ENCODE results near the gene DCDC1.

The DCDC1 gene

DNA sequence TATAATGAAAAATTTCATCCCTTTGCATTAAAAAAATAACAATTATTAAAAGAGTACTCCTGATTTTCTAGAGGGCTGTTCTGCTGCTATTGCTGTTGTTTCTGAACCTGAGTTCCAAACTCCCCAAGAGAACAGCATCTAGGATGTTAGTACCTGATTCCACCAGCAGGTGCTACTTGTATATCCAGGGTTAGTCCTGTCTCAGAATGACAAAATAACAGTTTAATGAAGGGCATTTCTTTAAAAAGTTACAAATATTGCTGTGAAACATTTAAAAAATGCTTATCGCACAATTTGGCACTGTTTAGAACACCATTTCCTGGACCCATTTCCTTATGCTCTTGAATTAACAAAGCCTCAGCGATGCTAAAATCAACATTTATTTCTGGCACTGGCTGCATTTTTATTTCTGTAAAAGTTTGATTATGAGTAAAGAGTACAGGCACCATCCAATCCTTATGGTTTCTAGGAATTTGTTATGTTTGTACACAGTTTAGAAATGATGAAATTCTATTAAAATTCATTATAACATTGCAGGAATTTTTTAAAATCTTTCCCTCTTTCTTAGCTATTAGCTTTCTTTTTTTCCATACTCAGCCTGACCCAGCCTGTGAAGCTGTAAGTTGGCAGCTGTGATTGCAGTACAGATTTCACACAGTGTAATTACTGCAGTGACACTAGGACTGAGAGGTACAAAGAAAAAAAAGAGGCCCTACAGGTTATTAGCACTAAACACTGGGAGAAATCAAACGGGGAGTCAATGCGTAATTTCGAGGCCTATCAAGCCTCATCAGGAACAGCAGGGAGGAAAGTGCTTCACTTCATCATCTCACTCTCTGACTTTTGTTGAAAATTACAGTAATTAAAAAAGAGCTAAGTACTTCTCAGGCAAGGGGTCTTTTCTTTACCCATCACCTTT, 208.8 kb downstream of the DCDC1 start:
- Mint-ChIP-seq H3K36me3 (ENCODE audit: insufficient read depth) (no peaks in the 10 kb centered on the region), H3K4me3 (no peak overlapping the region), H3K9me3 (no peaks in the 10 kb centered on the region), H3K27ac (ENCODE audit: low read depth) (no peak overlapping the region), H3K27me3 (no peaks in the 10 kb centered on the region), H3K4me1 (no peaks in the 10 kb centered on the region)
- no peak for DNase-seq (ENCODE audit: low spot score in 2 of 2)
- ATAC-seq (replicated peaks; ENCODE audit: extremely low read depth, poor library complexity, severe bottlenecking), result no peak

DNA sequence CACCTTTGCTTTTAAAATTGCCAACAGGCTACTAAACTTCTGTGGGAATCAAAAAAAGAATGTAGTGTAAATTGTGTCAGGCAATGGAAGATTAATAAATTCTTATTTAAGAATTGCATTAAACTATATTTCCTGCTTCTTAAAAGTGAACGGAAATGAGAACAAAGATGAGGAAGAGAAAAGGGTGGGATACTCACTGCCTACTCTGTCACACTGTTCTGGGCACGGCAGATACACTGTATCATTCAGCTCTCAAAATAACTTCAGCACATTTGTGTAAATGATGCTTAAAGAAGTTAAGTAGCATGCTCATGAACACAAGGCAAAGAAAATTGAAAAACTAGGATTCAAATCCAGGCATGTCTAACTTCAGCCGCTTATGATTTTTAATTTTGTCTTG, 218.7 kb downstream of the DCDC1 start:
- no peaks in the 10 kb centered on the region for H3K27me3 Mint-ChIP-seq

DNA sequence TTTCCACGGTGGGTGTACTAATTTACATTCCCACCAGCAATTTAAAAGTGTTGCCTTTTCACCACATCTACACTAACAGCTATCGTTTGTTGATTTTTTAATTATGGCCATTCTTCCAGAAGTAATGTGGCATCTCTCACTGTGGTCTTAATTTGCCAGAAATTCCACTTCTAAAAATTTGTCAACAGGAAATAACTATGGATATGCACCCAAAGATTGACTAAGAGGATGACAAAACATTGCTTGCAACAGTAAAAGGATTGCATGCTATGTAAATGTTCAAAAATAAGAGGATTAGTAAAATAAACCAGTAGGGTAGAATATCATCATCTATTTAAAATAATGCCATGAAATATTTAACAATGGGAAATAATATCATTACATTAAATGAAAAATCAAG, 219.5 kb downstream of the DCDC1 start:
- no peak for DNase-seq (ENCODE audit: low spot score in 2 of 2)

More for the DNA sequence above, 218.7 kb downstream of the DCDC1 start:
- no peak for DNase-seq (ENCODE audit: low spot score in 2 of 2)
- Mint-ChIP-seq H3K9me3 (peaks cover 11% of the 10 kb centered on the region), H3K4me3 (no peak overlapping the region), H3K36me3 (ENCODE audit: insufficient read depth) (no peaks in the 10 kb centered on the region), H3K27ac (ENCODE audit: low read depth) (no peak overlapping the region), H3K4me1 (no peaks in the 10 kb centered on the region)
- no peak for ATAC-seq (replicated peaks; ENCODE audit: extremely low read depth, poor library complexity, severe bottlenecking)

DNA sequence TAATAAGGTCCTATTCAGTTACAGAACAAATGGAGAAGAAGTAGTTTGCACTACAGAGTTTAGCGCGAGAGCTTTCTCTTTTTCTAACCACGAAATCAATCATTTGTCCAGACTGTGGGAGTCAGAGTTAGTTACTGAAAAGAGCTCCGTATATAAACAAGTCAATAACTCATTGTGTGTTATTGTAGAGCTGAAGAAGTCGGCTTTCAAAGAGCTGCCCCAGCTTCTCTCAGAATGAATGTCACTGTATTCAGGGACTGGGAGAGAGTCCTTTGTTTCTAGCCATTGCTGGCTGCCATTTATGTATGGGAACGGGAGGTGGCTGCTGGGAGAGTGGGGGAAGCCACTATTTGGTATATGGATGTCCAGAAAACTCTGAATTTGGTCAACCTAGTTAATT, 227.8 kb downstream of the DCDC1 start:
- no peaks in the 10 kb centered on the region for H3K27me3 Mint-ChIP-seq
- H3K9me3 Mint-ChIP-seq, result no peaks in the 10 kb centered on the region
- H3K4me3 Mint-ChIP-seq, result no peak overlapping the region
- no peaks in the 10 kb centered on the region for H3K36me3 Mint-ChIP-seq (ENCODE audit: insufficient read depth)
- H3K4me1 Mint-ChIP-seq, result no peaks in the 10 kb centered on the region
- no peak for DNase-seq (ENCODE audit: low spot score in 2 of 2)
- H3K27ac Mint-ChIP-seq (ENCODE audit: low read depth), result no peak overlapping the region
- no peak for ATAC-seq (replicated peaks; ENCODE audit: extremely low read depth, poor library complexity, severe bottlenecking)

More for the DNA sequence above, 219.5 kb downstream of the DCDC1 start:
- Mint-ChIP-seq H3K4me3 (no peak overlapping the region), H3K27ac (ENCODE audit: low read depth) (no peak overlapping the region), H3K36me3 (ENCODE audit: insufficient read depth) (no peaks in the 10 kb centered on the region), H3K27me3 (no peaks in the 10 kb centered on the region), H3K9me3 (peaks cover 7% of the 10 kb centered on the region), H3K4me1 (no peaks in the 10 kb centered on the region)
- ATAC-seq (replicated peaks; ENCODE audit: extremely low read depth, poor library complexity, severe bottlenecking), result no peak

DNA sequence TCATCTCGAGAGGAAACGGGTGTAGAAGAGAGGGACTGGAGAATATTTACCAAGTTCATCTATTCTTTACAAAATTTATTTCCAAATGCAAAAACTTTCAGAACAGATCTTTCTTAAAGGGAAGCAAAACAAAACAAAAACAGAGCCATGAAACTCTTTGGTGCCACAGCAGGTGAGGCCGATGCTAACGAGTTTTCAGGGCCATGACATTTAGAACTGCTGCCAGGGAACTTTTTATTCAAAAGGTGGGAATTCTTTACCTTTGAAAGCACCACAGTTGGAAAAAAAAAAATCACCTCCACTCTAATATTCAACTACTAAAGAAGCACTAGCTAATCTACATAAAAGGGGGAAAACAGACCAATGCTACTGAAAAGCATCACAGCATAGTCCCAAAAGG, 230.1 kb downstream of the DCDC1 start:
- Mint-ChIP-seq H3K36me3 (ENCODE audit: insufficient read depth) (no peaks in the 10 kb centered on the region), H3K4me1 (no peaks in the 10 kb centered on the region), H3K27me3 (no peaks in the 10 kb centered on the region), H3K9me3 (no peaks in the 10 kb centered on the region), H3K4me3 (no peak overlapping the region), H3K27ac (ENCODE audit: low read depth) (no peak overlapping the region)
- ATAC-seq (replicated peaks; ENCODE audit: extremely low read depth, poor library complexity, severe bottlenecking) (no peak), DNase-seq (ENCODE audit: low spot score in 2 of 2) (no peak)

DNA sequence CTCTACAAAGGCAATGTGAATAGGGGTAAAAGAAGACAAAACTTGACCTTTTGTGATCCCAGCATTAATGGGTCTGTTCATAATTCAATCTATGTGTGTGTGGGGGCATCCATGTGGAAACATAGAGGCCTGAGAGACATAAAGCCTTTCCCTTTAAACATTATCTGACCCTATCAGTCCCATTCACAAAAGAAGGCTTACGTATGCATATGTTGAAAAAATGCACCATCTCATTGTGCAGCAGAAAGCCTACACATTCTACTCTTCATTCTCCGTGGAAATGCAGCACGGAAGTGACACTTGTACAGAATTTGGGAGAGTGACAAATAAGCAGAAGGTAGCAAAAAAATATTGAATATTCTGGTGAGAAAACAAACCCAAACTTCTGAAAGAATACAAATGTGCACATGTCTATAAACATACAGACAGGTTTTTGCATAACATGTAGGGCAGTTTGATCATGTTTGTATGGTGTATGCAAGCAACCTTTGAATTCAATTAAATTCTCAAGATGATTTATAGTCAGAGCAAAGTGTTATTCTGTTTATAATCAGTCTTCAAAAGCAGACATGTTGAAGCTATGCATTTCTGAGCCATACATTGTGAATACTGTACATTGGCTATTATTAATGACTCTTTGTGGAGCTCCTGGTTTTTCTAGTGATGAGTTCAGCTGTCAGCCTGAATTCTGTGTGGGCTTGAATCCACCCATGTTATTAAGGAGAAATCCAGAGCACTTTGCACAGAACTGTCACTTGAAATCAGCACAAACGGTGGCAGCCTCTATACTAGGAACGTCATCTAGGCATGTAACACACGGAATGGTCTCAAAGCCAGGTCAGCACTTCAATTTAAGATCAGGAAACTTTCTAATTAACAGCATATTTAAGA, 236.8 kb downstream of the DCDC1 start:
- H3K4me3 Mint-ChIP-seq, result no peak overlapping the region
- no peaks in the 10 kb centered on the region for H3K4me1 Mint-ChIP-seq
- ATAC-seq (replicated peaks; ENCODE audit: extremely low read depth, poor library complexity, severe bottlenecking) (no peak), DNase-seq (ENCODE audit: low spot score in 2 of 2) (no peak)
- H3K27ac Mint-ChIP-seq (ENCODE audit: low read depth), result no peak overlapping the region
- H3K9me3 Mint-ChIP-seq, result peaks cover 4% of the 10 kb centered on the region
- H3K36me3 Mint-ChIP-seq (ENCODE audit: insufficient read depth), result no peaks in the 10 kb centered on the region
- no peaks in the 10 kb centered on the region for H3K27me3 Mint-ChIP-seq

DNA sequence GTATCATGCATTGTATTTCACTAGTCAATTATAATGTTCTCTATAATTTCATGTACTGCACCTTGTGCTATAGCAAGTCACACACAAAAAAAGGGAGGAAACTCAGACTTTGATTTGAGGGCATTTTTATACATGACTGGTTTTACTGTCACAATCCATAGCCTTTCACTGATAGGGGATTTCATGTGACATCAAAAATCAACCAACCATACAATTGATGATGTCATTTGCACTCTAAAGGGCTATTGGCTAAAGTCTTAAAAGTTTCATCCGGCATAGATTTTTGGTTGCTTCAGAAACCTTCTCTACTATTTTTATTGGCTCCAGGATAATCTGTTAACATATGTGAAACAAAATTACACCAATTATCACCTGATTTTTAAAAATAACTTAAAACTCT, 237.8 kb downstream of the DCDC1 start:
- Mint-ChIP-seq H3K4me1 (no peaks in the 10 kb centered on the region), H3K27me3 (no peaks in the 10 kb centered on the region), H3K9me3 (peaks cover 4% of the 10 kb centered on the region), H3K4me3 (no peak overlapping the region), H3K36me3 (ENCODE audit: insufficient read depth) (no peaks in the 10 kb centered on the region), H3K27ac (ENCODE audit: low read depth) (no peak overlapping the region)
- no peak for DNase-seq (ENCODE audit: low spot score in 2 of 2)
- ATAC-seq (replicated peaks; ENCODE audit: extremely low read depth, poor library complexity, severe bottlenecking), result no peak

DNA sequence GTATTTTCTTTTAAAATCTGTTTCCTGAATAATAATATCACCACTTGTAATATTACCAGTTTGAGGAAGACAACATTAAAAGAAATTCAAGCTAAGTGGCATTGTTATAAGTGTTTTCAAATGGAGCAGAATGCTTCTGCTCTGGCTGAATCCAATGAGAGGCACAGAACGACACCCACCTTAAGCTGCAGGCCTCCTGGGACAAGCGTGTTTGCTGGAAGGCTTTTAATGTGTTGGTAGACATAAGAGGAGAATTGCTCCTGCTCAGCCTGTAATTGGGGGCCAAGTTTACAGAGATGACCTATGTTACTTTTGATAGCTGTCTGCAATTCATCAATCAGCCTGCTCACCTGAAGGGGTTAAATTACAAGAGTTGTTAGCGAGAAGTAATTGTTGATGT, 242.2 kb downstream of the DCDC1 start:
- Mint-ChIP-seq H3K27me3 (no peaks in the 10 kb centered on the region), H3K4me1 (no peaks in the 10 kb centered on the region), H3K27ac (ENCODE audit: low read depth) (no peak overlapping the region), H3K4me3 (no peak overlapping the region), H3K36me3 (ENCODE audit: insufficient read depth) (no peaks in the 10 kb centered on the region), H3K9me3 (peaks cover 7% of the 10 kb centered on the region)
- ATAC-seq (replicated peaks; ENCODE audit: extremely low read depth, poor library complexity, severe bottlenecking) (no peak), DNase-seq (ENCODE audit: low spot score in 2 of 2) (no peak)

DNA sequence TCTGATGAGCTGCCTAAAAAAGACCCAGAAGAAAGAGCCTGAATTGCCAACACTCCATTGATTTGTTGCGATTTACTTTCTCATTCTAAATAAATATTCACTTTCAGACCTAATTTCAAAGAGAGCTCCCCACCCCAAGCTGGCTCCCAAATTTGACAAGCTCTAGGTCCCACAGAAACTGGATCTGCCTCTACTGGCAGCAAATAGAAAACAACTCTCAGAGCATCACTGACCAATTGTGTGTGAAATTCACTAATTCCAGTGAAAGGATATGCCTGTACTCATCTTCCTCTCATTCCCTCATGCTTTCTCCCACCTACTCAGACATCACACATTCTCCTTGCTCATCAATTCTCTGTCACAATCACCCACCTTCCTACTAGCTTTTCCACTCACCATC, 249.1 kb downstream of the DCDC1 start:
- peaks cover 7% of the 10 kb centered on the region for H3K9me3 Mint-ChIP-seq
- no peaks in the 10 kb centered on the region for H3K4me1 Mint-ChIP-seq
- no peak for ATAC-seq (replicated peaks; ENCODE audit: extremely low read depth, poor library complexity, severe bottlenecking)
- DNase-seq (ENCODE audit: low spot score in 2 of 2), result no peak
- no peak overlapping the region for H3K27ac Mint-ChIP-seq (ENCODE audit: low read depth)
- no peaks in the 10 kb centered on the region for H3K27me3 Mint-ChIP-seq
- no peak overlapping the region for H3K4me3 Mint-ChIP-seq
- H3K36me3 Mint-ChIP-seq (ENCODE audit: insufficient read depth), result no peaks in the 10 kb centered on the region

DNA sequence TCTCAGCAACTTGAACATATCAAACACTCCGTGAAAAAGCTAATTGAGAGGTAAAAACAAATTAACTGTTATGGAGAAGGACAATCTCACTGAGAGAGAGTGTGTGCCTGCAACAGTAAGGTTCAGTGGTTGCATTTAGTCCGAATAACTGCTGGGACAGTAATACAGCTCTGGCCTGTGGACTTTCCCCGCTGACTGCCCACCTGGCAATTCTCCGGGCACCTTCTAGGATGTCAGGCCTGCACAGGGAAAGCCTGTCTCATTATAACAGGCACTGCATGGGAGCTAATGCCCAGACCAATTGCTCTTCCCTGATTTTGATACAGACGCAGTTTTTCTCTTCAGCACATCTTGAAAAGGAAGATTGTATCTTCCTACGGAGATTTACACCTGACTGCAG, 251.0 kb downstream of the DCDC1 start:
- ATAC-seq (replicated peaks; ENCODE audit: extremely low read depth, poor library complexity, severe bottlenecking) (no peak), DNase-seq (ENCODE audit: low spot score in 2 of 2) (no peak)
- no peak overlapping the region for H3K27ac Mint-ChIP-seq (ENCODE audit: low read depth)
- H3K9me3 Mint-ChIP-seq, result peaks cover 4% of the 10 kb centered on the region
- H3K27me3 Mint-ChIP-seq, result no peaks in the 10 kb centered on the region
- no peaks in the 10 kb centered on the region for H3K36me3 Mint-ChIP-seq (ENCODE audit: insufficient read depth)
- no peak overlapping the region for H3K4me3 Mint-ChIP-seq
- H3K4me1 Mint-ChIP-seq, result no peaks in the 10 kb centered on the region

DNA sequence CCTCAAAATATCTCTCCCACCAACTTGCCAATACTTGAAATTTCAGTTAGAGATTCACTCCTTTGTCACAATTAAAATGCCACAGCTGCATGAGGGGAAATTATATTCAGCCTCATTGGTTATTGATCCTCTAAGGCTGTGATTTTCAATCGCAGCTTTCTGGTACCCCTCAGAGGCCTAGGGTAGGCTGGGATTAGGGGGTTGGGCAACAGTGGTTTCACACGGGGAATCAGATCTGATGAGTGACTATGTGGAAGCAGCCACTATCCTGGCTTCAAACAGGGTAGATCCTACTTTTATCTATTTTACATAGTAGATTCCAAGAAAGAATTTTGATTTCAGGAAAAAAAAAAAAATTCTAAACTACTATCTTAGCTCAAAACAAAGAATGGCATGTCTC, 252.5 kb downstream of the DCDC1 start:
- Mint-ChIP-seq H3K4me1 (no peaks in the 10 kb centered on the region), H3K4me3 (no peak overlapping the region), H3K9me3 (no peaks in the 10 kb centered on the region), H3K36me3 (ENCODE audit: insufficient read depth) (no peaks in the 10 kb centered on the region), H3K27me3 (no peaks in the 10 kb centered on the region), H3K27ac (ENCODE audit: low read depth) (no peak overlapping the region)
- ATAC-seq (replicated peaks; ENCODE audit: extremely low read depth, poor library complexity, severe bottlenecking) (no peak), DNase-seq (ENCODE audit: low spot score in 2 of 2) (no peak)

DNA sequence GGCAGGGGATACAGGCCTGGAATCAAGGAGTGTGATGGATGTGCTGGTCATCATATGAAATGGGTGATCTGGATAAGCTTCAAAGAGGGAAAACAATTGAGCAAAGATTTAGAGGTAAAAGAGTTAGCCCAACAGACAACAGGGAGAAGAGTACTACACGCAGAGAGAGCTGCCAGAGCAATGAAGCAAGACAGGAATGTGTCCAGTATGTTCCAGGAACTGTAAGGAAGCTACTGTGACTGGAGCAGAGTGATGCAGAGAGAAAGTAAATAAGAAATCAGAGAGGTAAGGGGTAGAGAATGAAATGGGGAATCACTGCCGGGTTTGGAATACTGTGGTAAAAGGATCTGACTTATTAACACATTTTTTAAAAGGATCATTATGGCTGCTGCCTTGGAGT, 255.1 kb downstream of the DCDC1 start:
- no peaks in the 10 kb centered on the region for H3K9me3 Mint-ChIP-seq
- H3K27me3 Mint-ChIP-seq, result no peaks in the 10 kb centered on the region
- DNase-seq (ENCODE audit: low spot score in 2 of 2) (no peak), ATAC-seq (replicated peaks; ENCODE audit: extremely low read depth, poor library complexity, severe bottlenecking) (no peak)
- no peaks in the 10 kb centered on the region for H3K36me3 Mint-ChIP-seq (ENCODE audit: insufficient read depth)
- H3K4me1 Mint-ChIP-seq, result no peaks in the 10 kb centered on the region
- no peak overlapping the region for H3K27ac Mint-ChIP-seq (ENCODE audit: low read depth)
- H3K4me3 Mint-ChIP-seq, result no peak overlapping the region

DNA sequence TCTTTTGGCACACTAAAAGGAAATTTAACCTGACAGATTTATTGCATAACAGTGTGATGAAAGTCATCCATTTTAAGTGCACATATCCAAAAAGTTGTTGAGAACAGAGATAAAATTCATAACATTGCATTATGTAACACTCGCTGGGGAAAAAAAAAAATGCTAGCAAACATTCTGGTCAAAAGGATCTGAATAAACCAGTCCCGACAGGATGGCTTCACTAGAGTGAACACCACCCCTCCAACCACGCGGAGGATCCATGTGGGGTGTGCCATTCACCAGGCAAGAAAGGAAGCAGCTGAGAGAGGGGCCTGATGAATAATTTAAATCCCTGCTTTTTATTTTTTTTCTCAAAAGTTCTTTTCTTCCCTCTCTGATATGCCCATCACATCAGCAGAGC, 258.7 kb downstream of the DCDC1 start:
- H3K36me3 Mint-ChIP-seq (ENCODE audit: insufficient read depth), result no peaks in the 10 kb centered on the region
- H3K27me3 Mint-ChIP-seq, result no peaks in the 10 kb centered on the region
- H3K4me3 Mint-ChIP-seq, result no peak overlapping the region
- no peak for DNase-seq (ENCODE audit: low spot score in 2 of 2)
- no peak overlapping the region for H3K27ac Mint-ChIP-seq (ENCODE audit: low read depth)
- no peaks in the 10 kb centered on the region for H3K9me3 Mint-ChIP-seq
- no peak for ATAC-seq (replicated peaks; ENCODE audit: extremely low read depth, poor library complexity, severe bottlenecking)
- no peaks in the 10 kb centered on the region for H3K4me1 Mint-ChIP-seq
